H1 (cell line): ENCODE data around the gene DOP1A. TPM values are rescaled to one million over a fixed set of nuclear protein-coding genes. Genes with fewer than 3 reads are reported as not detected.

Source experiments
- CTCF ChIA-PET: fragments of 300-600 bp; sonication (Branson Sonifier 250); formaldehyde crosslinking; loops from one replicate; lab custom pipeline; 2021; ENCODE audit not compliant: partially characterized antibody; lab: Charles Lee
- POLR2A ChIA-PET: fragments of 300-600 bp; sonication (Branson Sonifier 250); formaldehyde crosslinking; loops from one replicate; lab custom pipeline; 2021; ENCODE audit warnings: inconsistent platforms; ENCODE audit not compliant: partially characterized antibody; lab: Charles Lee
- DNase-seq, 2 experiments: peaks; one replicate each; pipeline versions ENCODE4 v3.0.0 to v3.0.0-alpha.2; 2010 to 2022; ENCODE audit warnings: low spot score in 2 of 2, low read depth in 1 of 2, mixed read lengths in 1 of 2
- FAIRE-seq: peaks from 2 replicates; lab custom pipeline; 2011; peaks lifted over from hg19 to GRCh38; lab: Jason Lieb, UNC
- H2AFZ ChIP-seq: 2 replicates; pipeline ENCODE4 v1.8.1; 2012; ENCODE audit warnings: low read length, inconsistent platforms
- H2AK5ac ChIP-seq: 2 replicates; pipeline ENCODE4 v1.6.1; 2013; ENCODE audit warnings: low read depth, low read length
- H2BK120ac ChIP-seq: replicated peaks from 2 replicates; pipeline ENCODE3; 2013; ENCODE audit warnings: low read depth, low read length, inconsistent platforms
- H2BK12ac ChIP-seq: 2 replicates; pipeline ENCODE4 v1.6.1; 2013; ENCODE audit warnings: low read depth, low read length
- H2BK15ac ChIP-seq: 2 replicates; pipeline ENCODE4 v1.6.1; 2013; ENCODE audit warnings: low read length
- H2BK20ac ChIP-seq: 2 replicates; pipeline ENCODE4 v1.6.1; 2013; ENCODE audit warnings: low read length
- H2BK5ac ChIP-seq: 2 replicates; pipeline ENCODE4 v1.6.1; 2013; ENCODE audit warnings: low read depth, low read length
- H3K14ac ChIP-seq: 2 replicates; pipeline ENCODE4 v1.6.1; 2013; ENCODE audit warnings: inconsistent platforms; ENCODE audit not compliant: insufficient read length
- H3K18ac ChIP-seq: 2 replicates; pipeline ENCODE4 v1.6.1; 2013; ENCODE audit warnings: low read length; ENCODE audit errors: extremely low read depth
- H3K23ac ChIP-seq: 2 replicates; pipeline ENCODE4 v1.6.1; 2013; ENCODE audit warnings: inconsistent platforms; ENCODE audit not compliant: insufficient read length
- H3K23me2 ChIP-seq: 2 replicates; pipeline ENCODE4 v1.6.1; 2013; ENCODE audit warnings: low read depth, low read length
- H3K27ac ChIP-seq: 2 replicates; pipeline ENCODE4 v1.6.1; 2011; ENCODE audit warnings: low read depth, low read length, inconsistent platforms
- H3K27me3 ChIP-seq, 4 experiments: replicated peaks in 1 of 4; 1 replicate in 1 of 4; 2 replicates in 3 of 4; pipeline versions ENCODE4 v1.6.1 to v1.8.1; 2011 to 2013; ENCODE audit warnings: low read length in 3 of 4, mild to moderate bottlenecking in 3 of 4, inconsistent platforms in 2 of 4, mixed read lengths in 2 of 4, moderate library complexity in 1 of 4; ENCODE audit not compliant: control insufficient read depth in 3 of 4, insufficient read depth in 3 of 4; ENCODE audit errors: extremely low read depth in 1 of 4
- H3K36me3 ChIP-seq, 4 experiments: 2 replicates each; pipeline versions ENCODE4 v1.6.1 to v1.8.1; 2011 to 2013; ENCODE audit warnings: mild to moderate bottlenecking in 4 of 4, low read length in 3 of 4, moderate library complexity in 2 of 4, control low read depth in 1 of 4, inconsistent platforms in 1 of 4; ENCODE audit not compliant: insufficient read depth in 4 of 4, control insufficient read depth in 2 of 4
- H3K4ac ChIP-seq: replicated peaks from 2 replicates; pipeline ENCODE3; 2013; ENCODE audit warnings: low read length, low read depth, mixed read lengths, inconsistent platforms; ENCODE audit not compliant: insufficient read length
- H3K4me1 ChIP-seq, 4 experiments: replicated peaks in 1 of 4; 1 replicate in 1 of 4; 2 replicates in 3 of 4; pipeline versions ENCODE4 v1.6.1 to v1.8.1; 2011 to 2013; ENCODE audit warnings: low read length in 3 of 4, inconsistent platforms in 2 of 4, mixed read lengths in 1 of 4; ENCODE audit not compliant: insufficient read depth in 4 of 4, control insufficient read depth in 3 of 4
- H3K4me2 ChIP-seq, 2 experiments: 2 replicates each; pipeline versions ENCODE4 v1.6.1 to v1.8.1; 2011 to 2013; ENCODE audit warnings: low read depth in 2 of 2, low read length in 2 of 2, control low read depth in 1 of 2, inconsistent platforms in 1 of 2, mild to moderate bottlenecking in 1 of 2; ENCODE audit not compliant: insufficient read depth in 1 of 2
- H3K4me3 ChIP-seq, 4 experiments: fragments of 200-600, 300-600 bp in 1 of 4; sonication (generic), shearing (Covaris generic), sonication (Bioruptor Twin) in 1 of 4; 2 replicates each; pipeline versions ENCODE4 v1.5.1 to v1.8.1; 2011 to 2016; ENCODE audit warnings: low read length in 4 of 4, low read depth in 3 of 4, control low read depth in 2 of 4, inconsistent platforms in 2 of 4, mild to moderate bottlenecking in 2 of 4, mixed read lengths in 1 of 4, moderate library complexity in 1 of 4; ENCODE audit not compliant: insufficient read depth in 2 of 4; ENCODE audit errors: extremely low read depth in 1 of 4
- H3K56ac ChIP-seq: replicated peaks from 2 replicates; pipeline ENCODE3; 2013; ENCODE audit warnings: low read depth, mild to moderate bottlenecking, mixed read lengths, low read length, inconsistent platforms; ENCODE audit not compliant: insufficient read length
- H3K79me1 ChIP-seq: 2 replicates; pipeline ENCODE4 v1.6.1; 2013; ENCODE audit warnings: low read depth, low read length, control low read depth
- H3K79me2 ChIP-seq, 2 experiments: 2 replicates each; pipeline versions ENCODE4 v1.6.1 to v1.8.1; 2012 to 2013; ENCODE audit warnings: low read length in 2 of 2, mild to moderate bottlenecking in 2 of 2, inconsistent platforms in 1 of 2; ENCODE audit not compliant: insufficient read depth in 2 of 2, control insufficient read depth in 1 of 2
- H3K9ac ChIP-seq, 4 experiments: replicated peaks in 1 of 4; 1 replicate in 1 of 4; 2 replicates in 3 of 4; pipeline versions ENCODE4 v1.6.1 to v1.8.1; 2011 to 2013; ENCODE audit warnings: low read depth in 3 of 4, low read length in 3 of 4, control low read depth in 2 of 4, mild to moderate bottlenecking in 2 of 4, moderate library complexity in 2 of 4, inconsistent platforms in 1 of 4; ENCODE audit errors: extremely low read depth in 1 of 4
- H3K9me3 ChIP-seq, 2 experiments: 2 replicates each; pipeline versions ENCODE4 v1.6.1 to v1.8.1; 2012 to 2013; ENCODE audit warnings: mild to moderate bottlenecking in 2 of 2, moderate library complexity in 2 of 2, control low read depth in 1 of 2, inconsistent platforms in 1 of 2, low read depth in 1 of 2, low read length in 1 of 2, mixed read lengths in 1 of 2; ENCODE audit not compliant: insufficient read depth in 2 of 2
- H4K20me1 ChIP-seq, 2 experiments: replicated peaks in 1 of 2; 2 replicates each; pipeline versions ENCODE3 to v1.8.1; 2011 to 2013; ENCODE audit warnings: inconsistent platforms in 2 of 2, low read length in 2 of 2, mild to moderate bottlenecking in 1 of 2; ENCODE audit not compliant: insufficient read depth in 2 of 2, control insufficient read depth in 1 of 2
- H4K5ac ChIP-seq: 2 replicates; pipeline ENCODE4 v1.6.1; 2013; ENCODE audit warnings: low read length, low read depth, mixed read lengths, inconsistent platforms; ENCODE audit not compliant: insufficient read length
- H4K8ac ChIP-seq: 2 replicates; pipeline ENCODE4 v1.8.0; 2013; ENCODE audit warnings: mild to moderate bottlenecking, moderate library complexity, low read length, inconsistent platforms; ENCODE audit not compliant: insufficient read depth; ENCODE audit errors: extremely low read depth
- H4K91ac ChIP-seq: replicated peaks from 2 replicates; pipeline ENCODE3; 2013; ENCODE audit warnings: low read length, mixed read lengths, inconsistent platforms; ENCODE audit not compliant: insufficient read length
- BCL11A ChIP-seq, 2 experiments: IDR thresholded peaks; one replicate each; pipeline ENCODE4 v1.6.1; 2011; ENCODE audit warnings: low read depth in 2 of 2, low read length in 2 of 2, mild to moderate bottlenecking in 2 of 2
- BRCA1 ChIP-seq: IDR thresholded peaks from 2 replicates; pipeline ENCODE4 v1.6.1; 2012; ENCODE audit warnings: low read depth, low read length, improper control_type of control experiment
- CEBPB ChIP-seq: IDR thresholded peaks from 2 replicates; pipeline ENCODE4 v1.6.1; 2012; ENCODE audit warnings: low read depth, low read length
- CHD2 ChIP-seq: IDR thresholded peaks from 2 replicates; pipeline ENCODE4 v1.6.1; 2012; ENCODE audit warnings: low read length, improper control_type of control experiment
- GABPA ChIP-seq: IDR thresholded peaks from 2 replicates; pipeline ENCODE4 v1.6.1; 2011; ENCODE audit warnings: mild to moderate bottlenecking, low read length, moderate library complexity, borderline replicate concordance; ENCODE audit not compliant: insufficient read depth
- JUN ChIP-seq: IDR thresholded peaks from 2 replicates; pipeline ENCODE4 v1.6.1; 2011; ENCODE audit warnings: low read depth, mild to moderate bottlenecking, improper control_type of control experiment, low read length
- PHF8 ChIP-seq: fragments of 200-600 bp; sonication (generic); conservative IDR thresholded peaks from 2 replicates; pipeline ENCODE4 v1.7.1; 2012; ENCODE audit warnings: low read depth, mild to moderate bottlenecking, inconsistent platforms, low read length, moderate library complexity
- POLR2A ChIP-seq, 2 experiments: IDR thresholded peaks; 1 replicate in 1 of 2; 2 replicates in 1 of 2; pipeline ENCODE4 v1.6.1; 2011; ENCODE audit warnings: low read depth in 2 of 2, low read length in 2 of 2, mild to moderate bottlenecking in 2 of 2; ENCODE audit errors: control extremely low read depth in 1 of 2
- POLR2AphosphoS5 ChIP-seq: IDR thresholded peaks from 2 replicates; pipeline ENCODE4 v1.6.1; 2011; ENCODE audit warnings: low read depth, low read length
- POU5F1 ChIP-seq: IDR thresholded peaks from 2 replicates; pipeline ENCODE4 v1.6.1; 2011; ENCODE audit warnings: low read depth, mild to moderate bottlenecking, low read length, moderate library complexity
- SIRT6 ChIP-seq: IDR thresholded peaks from one replicate; pipeline ENCODE4 v1.7.1; 2012; ENCODE audit warnings: low read length, inconsistent platforms
- SP4 ChIP-seq: IDR thresholded peaks from 2 replicates; pipeline ENCODE4 v1.6.1; 2012; ENCODE audit warnings: low read length, inconsistent platforms
- TEAD4 ChIP-seq: IDR thresholded peaks from 2 replicates; pipeline ENCODE4 v1.6.1; 2012; ENCODE audit warnings: low read depth, low read length, inconsistent platforms, mixed read lengths
- YY1 ChIP-seq: IDR thresholded peaks from 2 replicates; pipeline ENCODE4 v1.6.1; 2011; ENCODE audit warnings: low read depth, mild to moderate bottlenecking, low read length
- WGBS, 2 experiments: shearing (Covaris generic) in 1 of 2; methylation state at CpG; one replicate each; pipeline versions ENCODE4 v1.1.6 to v1.1.7; 2013 to 2015; ENCODE audit warnings: low lambda C conversion rate in 2 of 2, mixed read lengths in 2 of 2, inconsistent platforms in 1 of 2, low coverage in 1 of 2, missing lambda C conversion rate in 1 of 2; ENCODE audit not compliant: insufficient replicate concordance in 2 of 2, insufficient coverage in 1 of 2, insufficient read length in 1 of 2; ENCODE audit errors: extremely low coverage in 1 of 2, missing lambda C conversion rate in 1 of 2; 5-methylcytosine and 5-hydroxymethylcytosine counted together
- polyA plus RNA-seq, 7 experiments: library from polyadenylated mRNA; depleted of rRNA in 3 of 7; stranded (reverse) in 5 of 7; unstranded in 2 of 7; fragments of >200 nt in 5 of 7; fragments of 200-250 nt in 2 of 7; gene quantifications; 1 replicate in 5 of 7; 2 replicates in 1 of 7; 4 replicates in 1 of 7; pipeline versions ENCODE4 v1.2.1 to v1.2.3, GENCODE V29; 2011 to 2013; ENCODE audit warnings: missing spikeins in 2 of 7, mixed read lengths in 2 of 7
- total RNA-seq: library from RNA; stranded (reverse); fragmentation: NEBNext Ultra II Directional; extraction: Animal tissue kit (Norgen Biotek cat#: 25700); gene quantifications from 2 replicates; pipeline ENCODE4 v1.2.1, GENCODE V29; 2021

The DOP1A gene
- total and polyA plus RNA-seq, 2 of the 8 experiments (the other 6 are each of a cell fraction or from before 2014, with no cell fraction given) = 7.5 to 14.7 TPM

- H2AK5ac ChIP-seq = no peak overlapping the region
- H3K9me3 ChIP-seq = no peaks in the 10 kb centered on the region
- H3K27ac ChIP-seq = no peak overlapping the region
- no peaks in the 10 kb centered on the region for H3K79me2 ChIP-seq
- H2BK15ac ChIP-seq = no peak overlapping the region
- H3K23me2 ChIP-seq = no peaks in the 10 kb centered on the region
- no peak overlapping the region for H2BK20ac ChIP-seq
- DNase-seq (no peak), FAIRE-seq (no peak)
- H3K14ac ChIP-seq = no peak overlapping the region
- H3K4ac ChIP-seq = no peak overlapping the region
- WGBS, 2 experiments = 95% methylated on average over 1 of the region's 1 CpG; no CpG with 5 or more reads in 1 of the 2 experiments
- no peak overlapping the region for H3K18ac ChIP-seq
- H4K8ac ChIP-seq = no peak overlapping the region
- no peak overlapping the region for H4K5ac ChIP-seq
- no peak for TF ChIP-seq BRCA1
- no peak for TF ChIP-seq POLR2A (IDR thresholded peaks at IDR 0.05; ENCODE audit: control extremely low read depth in 1 of 2, low read depth in 2 of 2, low read length in 2 of 2)
- TF ChIP-seq SP4 = no peak
- no peak for TF ChIP-seq POU5F1
- TF ChIP-seq PHF8 = no peak
- no peak for TF ChIP-seq SIRT6
- no peak for TF ChIP-seq JUN
- TF ChIP-seq CEBPB = no peak
- TF ChIP-seq CHD2 = no peak
- no peak for TF ChIP-seq POLR2AphosphoS5
- TF ChIP-seq TEAD4 = no peak
- TF ChIP-seq GABPA = no peak
- no peak for TF ChIP-seq BCL11A (IDR thresholded peaks at IDR 0.05; ENCODE audit: low read depth in 2 of 2, low read length in 2 of 2)
- no peak for TF ChIP-seq YY1
- H3K9ac ChIP-seq = no peak overlapping the region
- no peak overlapping the region for H3K23ac ChIP-seq
- no peak overlapping the region for H3K56ac ChIP-seq
- H2BK12ac ChIP-seq = no peak overlapping the region
- H3K79me1 ChIP-seq = no peaks in the 10 kb centered on the region
- no peak overlapping the region for H4K91ac ChIP-seq
- H2BK5ac ChIP-seq = no peak overlapping the region
- H3K36me3 ChIP-seq = peaks cover 0 to 22% (median 2%) of the 10 kb centered on the region in 4 experiments; a peak in 4 of 8 replicates
- CTCF ChIA-PET = no interaction called here
- H4K20me1 ChIP-seq = no peaks in the 10 kb centered on the region
- no peaks in the 10 kb centered on the region for H3K27me3 ChIP-seq
- no peak overlapping the region for H3K4me2 ChIP-seq
- no peak overlapping the region for H2BK120ac ChIP-seq
- no peaks in the 10 kb centered on the region for H3K4me1 ChIP-seq
- H2AFZ ChIP-seq = no peak overlapping the region
- POLR2A ChIA-PET = no interaction called here
- no peak overlapping the region for H3K4me3 ChIP-seq
Measured at GRCh38 chr6:83114164-83114563, 46.7 kb downstream of the DOP1A start.
